ENCODE results near the gene RING1. TPM values are rescaled to one million over a fixed set of nuclear protein-coding genes. Genes with fewer than 3 reads are reported as not detected.
A peak's percentile ranks its signal among the peaks of the same experiment; 100 is the strongest.

Gene RING1
- total and polyA plus RNA-seq, 2 experiments from 2014 or later: 6.4 to 16.0 TPM

DNA sequence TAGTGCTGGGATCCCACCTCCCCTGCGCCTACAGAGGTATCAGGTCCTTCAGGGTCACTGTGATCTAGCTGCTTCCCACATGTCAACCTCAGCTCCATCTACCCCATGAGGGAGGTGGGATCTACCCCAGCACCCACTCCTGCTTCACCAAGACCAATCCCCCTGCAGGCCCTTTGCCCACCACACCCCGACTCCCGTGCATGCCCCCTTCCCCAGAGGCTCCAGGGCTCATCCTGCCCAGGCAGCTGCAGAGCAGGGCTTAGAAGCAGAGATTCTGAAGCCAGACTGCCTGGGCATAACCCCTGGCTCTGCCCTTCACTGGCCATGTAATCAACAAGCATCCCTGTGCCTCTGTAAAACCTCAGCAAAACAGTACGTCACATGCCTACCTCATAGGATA, 33.5 kb upstream of the RING1 start:
- no peaks in the 10 kb centered on the region for H3F3A ChIP-seq (replicated peaks; ENCODE audit: low read depth)

DNA sequence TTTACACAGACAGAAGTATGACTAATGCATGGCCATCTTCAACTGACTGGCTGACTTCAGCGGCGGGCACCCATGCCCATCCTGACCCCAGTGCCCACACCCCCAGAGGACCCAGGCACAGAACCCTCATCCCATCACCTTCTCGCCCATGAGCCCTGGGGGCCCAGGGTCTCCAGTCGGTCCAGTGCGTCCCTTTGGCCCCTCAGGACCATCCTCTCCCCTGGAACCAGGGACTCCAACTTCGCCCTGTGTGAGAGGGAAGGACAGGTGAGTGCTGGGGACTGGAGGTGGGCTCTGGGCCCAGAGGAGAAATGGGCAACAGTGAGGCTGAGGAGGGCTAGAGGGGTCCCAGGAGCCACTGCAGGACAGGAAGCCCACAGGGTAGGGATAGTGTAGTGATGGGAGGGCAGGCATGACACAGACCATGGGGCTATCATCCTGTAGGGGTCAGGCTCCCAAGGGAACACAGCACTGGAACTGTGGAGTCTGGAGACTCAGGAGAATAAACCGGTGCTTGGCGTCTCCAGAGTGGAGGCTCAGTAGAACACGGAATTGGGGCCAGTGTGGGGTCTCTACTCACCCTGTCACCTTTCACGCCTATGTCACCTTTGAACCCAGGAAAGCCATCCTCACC, 32.7 kb upstream of the RING1 start:
- Mint-ChIP-seq H3K4me3 (no peak overlapping the region), H3K36me3 (ENCODE audit: low read depth) (no peaks in the 10 kb centered on the region), H3K27ac (no peak overlapping the region), H3K4me1 (peaks cover 6% of the 10 kb centered on the region), H3K27me3 (ENCODE audit: insufficient read depth, low read depth, poor library complexity) (peaks cover 12% of the 10 kb centered on the region), H3K9me3 (no peaks in the 10 kb centered on the region)
- no peaks in the 10 kb centered on the region for H4K20me1 ChIP-seq (replicated peaks; ENCODE audit: insufficient read depth)
- H3K27me3 ChIP-seq (ENCODE audit: insufficient read depth): no peaks in the 10 kb centered on the region
- no peak overlapping the region for H3K4me3 ChIP-seq
- no peaks in the 10 kb centered on the region; the same call in 1 of the 2 replicates for H3K4me1 ChIP-seq (ENCODE audit: insufficient read depth)
- H3K9me2 ChIP-seq (ENCODE audit: insufficient read depth): no peaks in the 10 kb centered on the region
- no peak overlapping the region for H2AFZ ChIP-seq
- H3K4me2 ChIP-seq: no peak overlapping the region
- DNase-seq (ENCODE audit: low spot score): no peak
- H3K36me3 ChIP-seq (ENCODE audit: insufficient read depth): no peaks in the 10 kb centered on the region
- no peak overlapping the region for H3K27ac ChIP-seq (ENCODE audit: low read depth)
- H3K79me2 ChIP-seq (replicated peaks; ENCODE audit: insufficient read depth): no peaks in the 10 kb centered on the region
- H3F3A ChIP-seq (replicated peaks; ENCODE audit: low read depth): no peaks in the 10 kb centered on the region
- TF ChIP-seq, protein P1, sequence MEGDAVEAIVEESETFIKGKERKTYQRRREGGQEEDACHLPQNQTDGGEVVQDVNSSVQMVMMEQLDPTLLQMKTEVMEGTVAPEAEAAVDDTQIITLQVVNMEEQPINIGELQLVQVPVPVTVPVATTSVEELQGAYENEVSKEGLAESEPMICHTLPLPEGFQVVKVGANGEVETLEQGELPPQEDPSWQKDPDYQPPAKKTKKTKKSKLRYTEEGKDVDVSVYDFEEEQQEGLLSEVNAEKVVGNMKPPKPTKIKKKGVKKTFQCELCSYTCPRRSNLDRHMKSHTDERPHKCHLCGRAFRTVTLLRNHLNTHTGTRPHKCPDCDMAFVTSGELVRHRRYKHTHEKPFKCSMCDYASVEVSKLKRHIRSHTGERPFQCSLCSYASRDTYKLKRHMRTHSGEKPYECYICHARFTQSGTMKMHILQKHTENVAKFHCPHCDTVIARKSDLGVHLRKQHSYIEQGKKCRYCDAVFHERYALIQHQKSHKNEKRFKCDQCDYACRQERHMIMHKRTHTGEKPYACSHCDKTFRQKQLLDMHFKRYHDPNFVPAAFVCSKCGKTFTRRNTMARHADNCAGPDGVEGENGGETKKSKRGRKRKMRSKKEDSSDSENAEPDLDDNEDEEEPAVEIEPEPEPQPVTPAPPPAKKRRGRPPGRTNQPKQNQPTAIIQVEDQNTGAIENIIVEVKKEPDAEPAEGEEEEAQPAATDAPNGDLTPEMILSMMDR (conservative IDR thresholded peaks at IDR 0.05; ENCODE audit: low read depth in 2 of 2): peak in 1 of 2 experiments; percentile 49; a peak in 2 of 4 replicates
- TF ChIP-seq ZNF114 (CRISPR knock-in tag; IDR thresholded peaks at IDR 0.05): no peak
- TF ChIP-seq, protein P2, sequence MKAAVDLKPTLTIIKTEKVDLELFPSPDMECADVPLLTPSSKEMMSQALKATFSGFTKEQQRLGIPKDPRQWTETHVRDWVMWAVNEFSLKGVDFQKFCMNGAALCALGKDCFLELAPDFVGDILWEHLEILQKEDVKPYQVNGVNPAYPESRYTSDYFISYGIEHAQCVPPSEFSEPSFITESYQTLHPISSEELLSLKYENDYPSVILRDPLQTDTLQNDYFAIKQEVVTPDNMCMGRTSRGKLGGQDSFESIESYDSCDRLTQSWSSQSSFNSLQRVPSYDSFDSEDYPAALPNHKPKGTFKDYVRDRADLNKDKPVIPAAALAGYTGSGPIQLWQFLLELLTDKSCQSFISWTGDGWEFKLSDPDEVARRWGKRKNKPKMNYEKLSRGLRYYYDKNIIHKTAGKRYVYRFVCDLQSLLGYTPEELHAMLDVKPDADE (IDR thresholded peaks at IDR 0.05): no peak
- no peak for TF ChIP-seq CREB1 (CRISPR knock-in tag; IDR thresholded peaks at IDR 0.05; ENCODE audit: low read depth)
- TF ChIP-seq POLR2AphosphoS5 (IDR thresholded peaks at IDR 0.05; ENCODE audit: low read depth): no peak
- no peak for TF ChIP-seq NANOG (IDR thresholded peaks at IDR 0.05; ENCODE audit: borderline replicate concordance)
- peak; percentile 50 for ATAC-seq

More for the DNA sequence above, 33.5 kb upstream of the RING1 start:
- no peaks in the 10 kb centered on the region for H3K9me3 Mint-ChIP-seq
- H3K4me3 Mint-ChIP-seq: no peak overlapping the region
- no peak overlapping the region for H2AFZ ChIP-seq
- peaks cover 6% of the 10 kb centered on the region for H3K4me1 Mint-ChIP-seq
- H3K4me3 ChIP-seq: no peak overlapping the region
- no peaks in the 10 kb centered on the region for H3K27me3 ChIP-seq (ENCODE audit: insufficient read depth)
- no peak overlapping the region for H3K27ac Mint-ChIP-seq
- H3K9me2 ChIP-seq (ENCODE audit: insufficient read depth): no peaks in the 10 kb centered on the region
- H3K36me3 ChIP-seq (ENCODE audit: insufficient read depth): no peaks in the 10 kb centered on the region
- no peak for TF ChIP-seq EZH2phosphoT487 (IDR thresholded peaks at IDR 0.05; ENCODE audit: unreplicated experiment)
- no peaks in the 10 kb centered on the region; the same call in 1 of the 2 replicates for H3K4me1 ChIP-seq (ENCODE audit: insufficient read depth)
- H3K36me3 Mint-ChIP-seq (ENCODE audit: low read depth): no peaks in the 10 kb centered on the region
- H3K27me3 Mint-ChIP-seq (ENCODE audit: insufficient read depth, low read depth, poor library complexity): peaks cover 10% of the 10 kb centered on the region
- H4K20me1 ChIP-seq (replicated peaks; ENCODE audit: insufficient read depth): no peaks in the 10 kb centered on the region
- DNase-seq (ENCODE audit: low spot score): no peak
- no peak overlapping the region for H3K4me2 ChIP-seq
- no peaks in the 10 kb centered on the region for H3K79me2 ChIP-seq (replicated peaks; ENCODE audit: insufficient read depth)
- no peak overlapping the region for H3K27ac ChIP-seq (ENCODE audit: low read depth)
- ATAC-seq: no peak

DNA sequence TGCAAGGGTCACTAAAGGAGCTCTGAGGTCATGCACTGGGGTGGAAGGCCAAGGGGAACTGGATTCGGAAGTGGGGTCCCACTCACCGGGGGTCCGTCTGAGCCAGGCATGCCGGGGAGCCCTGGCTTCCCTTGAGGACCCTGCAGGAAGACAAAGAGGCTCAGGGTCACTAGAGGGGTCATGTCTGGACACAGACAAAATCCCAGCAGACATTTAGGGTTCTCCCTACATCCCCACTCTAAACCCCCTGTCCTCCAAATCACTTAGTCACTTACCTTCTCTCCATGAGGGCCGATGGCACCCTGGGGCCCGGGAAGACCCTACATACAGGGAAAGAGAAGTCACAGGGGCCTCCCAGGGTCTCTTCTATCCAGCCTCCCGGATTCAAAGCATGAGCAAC, 31.4 kb upstream of the RING1 start:
- Histone ChIP-seq H3K9me2 (ENCODE audit: insufficient read depth) (no peaks in the 10 kb centered on the region), H3F3A (replicated peaks; ENCODE audit: low read depth) (no peaks in the 10 kb centered on the region), H2AFZ (no peak overlapping the region), H4K20me1 (replicated peaks; ENCODE audit: insufficient read depth) (no peaks in the 10 kb centered on the region), H3K79me2 (replicated peaks; ENCODE audit: insufficient read depth) (no peaks in the 10 kb centered on the region), H3K27ac (ENCODE audit: low read depth) (no peak overlapping the region), H3K4me2 (no peak overlapping the region), H3K4me3 (no peak overlapping the region), H3K27me3 (ENCODE audit: insufficient read depth) (no peaks in the 10 kb centered on the region), H3K4me1 (ENCODE audit: insufficient read depth) (no peaks in the 10 kb centered on the region; the same call in 1 of the 2 replicates), H3K36me3 (ENCODE audit: insufficient read depth) (no peaks in the 10 kb centered on the region)
- ATAC-seq (no peak), DNase-seq (ENCODE audit: low spot score) (no peak)
- Mint-ChIP-seq H3K9me3 (no peaks in the 10 kb centered on the region), H3K4me1 (peaks cover 6% of the 10 kb centered on the region), H3K4me3 (no peak overlapping the region), H3K36me3 (ENCODE audit: low read depth) (no peaks in the 10 kb centered on the region), H3K27ac (no peak overlapping the region), H3K27me3 (ENCODE audit: insufficient read depth, low read depth, poor library complexity) (peaks cover 17% of the 10 kb centered on the region)
- TF ChIP-seq, protein P1 (conservative IDR thresholded peaks at IDR 0.05; ENCODE audit: low read depth in 2 of 2): no peak
- no peak for TF ChIP-seq POLR2AphosphoS5 (IDR thresholded peaks at IDR 0.05; ENCODE audit: low read depth)
- no peak for TF ChIP-seq EZH2 (IDR thresholded peaks at IDR 0.05; ENCODE audit: low read depth, unreplicated experiment)
- TF ChIP-seq NANOG (IDR thresholded peaks at IDR 0.05; ENCODE audit: borderline replicate concordance): no peak

All from GM23338 (cell line).